Measurements from ENCODE around the gene BMP8A. TPM values are rescaled to one million over a fixed set of nuclear protein-coding genes. Genes with fewer than 3 reads are reported as not detected.
A peak's percentile ranks its signal among the peaks of the same experiment; 100 is the strongest.
"Not testable (repeated sequence)": the region's sequence is repeated elsewhere in the genome, so short reads cannot be mapped to it uniquely, and the experiment has no call there.

Gene BMP8A
- 0.30 TPM for total RNA-seq
- long read RNA-seq, result 0 reads

- intact Hi-C loops (cut with DNase I), result no loop called here
- ATAC-seq (ENCODE audit: poor library complexity), result peak; percentile 75
These were observed at the start of gene BMP8A for GRCh38 chr1:39491146-39491921. Gene BMP8A, plus strand, starts transcription at chr1:39491636. Its CDS starts 356 bp downstream, at chr1:39491992.

GRCh38 chr1:39441797-39442196 is 49.6 kb upstream of the BMP8A start:
- intact Hi-C loops (cut with DNase I), result no loop called here
- DNase-seq (no peak), ATAC-seq (ENCODE audit: poor library complexity) (no peak)

More at GRCh38 chr1:39491146-39491921, at the start of gene BMP8A:
- peak; percentile 65 for DNase-seq

- ATAC-seq (ENCODE audit: poor library complexity) (no peak), DNase-seq (no peak)
- intact Hi-C loops (cut with DNase I), result no loop called here
These were observed 45.9 kb upstream of the BMP8A start for GRCh38 chr1:39445573-39445972.

GRCh38 chr1:39446986-39447567 is 44.4 kb upstream of the BMP8A start:
- intact Hi-C loops (cut with DNase I), result no loop called here
- ATAC-seq (ENCODE audit: poor library complexity) (no peak), DNase-seq (no peak)

GRCh38 chr1:39450041-39450440 is 41.4 kb upstream of the BMP8A start:
- not testable (repeated sequence) for ATAC-seq (ENCODE audit: poor library complexity); DNase-seq
- intact Hi-C loops (cut with DNase I), result loop anchor here (10.0 kb wide), 1 partner anchor 155 kb away; no protein-coding TSS in a partner anchor

- no peak for DNase-seq
- intact Hi-C loops (cut with DNase I), result loop anchor here (10.0 kb wide), 1 partner anchor 156 kb away; no protein-coding TSS in a partner anchor
- ATAC-seq (ENCODE audit: poor library complexity), result no peak
These were observed 40.4 kb upstream of the BMP8A start for GRCh38 chr1:39450956-39451606.

DNA sequence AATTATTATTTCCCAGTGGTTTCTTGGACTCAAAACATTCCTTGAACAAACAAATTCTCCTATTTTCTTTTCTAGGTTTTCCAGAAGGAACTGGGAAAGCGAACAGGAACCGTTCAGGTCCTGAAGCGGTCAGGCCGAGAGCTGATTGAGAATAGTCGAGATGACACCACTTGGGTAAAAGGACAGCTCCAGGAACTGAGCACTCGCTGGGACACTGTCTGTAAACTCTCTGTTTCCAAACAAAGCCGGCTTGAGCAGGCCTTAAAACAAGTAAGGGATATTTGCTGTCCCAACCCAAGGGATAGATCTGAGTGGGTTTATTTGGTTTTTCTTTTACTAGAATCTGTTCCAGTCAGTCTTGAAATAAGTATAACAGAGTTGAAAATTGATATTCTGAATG is 39.4 kb upstream of the BMP8A start:
- DNase-seq, result no peak
- ATAC-seq (ENCODE audit: poor library complexity), result no peak
- intact Hi-C loops (cut with DNase I), result loop anchor here (10.0 kb wide), 1 partner anchor 157 kb away; no protein-coding TSS in a partner anchor

DNA sequence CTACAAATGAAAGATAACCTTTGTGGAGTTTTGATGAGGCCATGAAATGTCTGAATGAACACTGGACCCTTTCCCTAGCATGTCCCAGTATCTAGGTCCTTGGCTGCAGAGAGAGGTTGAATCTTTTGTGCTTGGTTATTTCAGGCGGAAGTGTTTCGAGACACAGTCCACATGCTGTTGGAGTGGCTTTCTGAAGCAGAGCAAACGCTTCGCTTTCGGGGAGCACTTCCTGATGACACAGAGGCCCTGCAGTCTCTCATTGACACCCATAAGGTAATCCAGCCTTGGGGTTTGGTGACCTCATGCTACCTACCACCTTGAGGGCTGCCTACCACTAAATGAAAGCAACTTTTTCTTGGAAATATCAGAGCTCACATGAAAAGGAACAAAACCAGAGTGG is 38.9 kb upstream of the BMP8A start:
- DNase-seq (no peak), ATAC-seq (ENCODE audit: poor library complexity) (no peak)
- intact Hi-C loops (cut with DNase I), result loop anchor here (10.0 kb wide), 1 partner anchor 158 kb away; no protein-coding TSS in a partner anchor

DNA sequence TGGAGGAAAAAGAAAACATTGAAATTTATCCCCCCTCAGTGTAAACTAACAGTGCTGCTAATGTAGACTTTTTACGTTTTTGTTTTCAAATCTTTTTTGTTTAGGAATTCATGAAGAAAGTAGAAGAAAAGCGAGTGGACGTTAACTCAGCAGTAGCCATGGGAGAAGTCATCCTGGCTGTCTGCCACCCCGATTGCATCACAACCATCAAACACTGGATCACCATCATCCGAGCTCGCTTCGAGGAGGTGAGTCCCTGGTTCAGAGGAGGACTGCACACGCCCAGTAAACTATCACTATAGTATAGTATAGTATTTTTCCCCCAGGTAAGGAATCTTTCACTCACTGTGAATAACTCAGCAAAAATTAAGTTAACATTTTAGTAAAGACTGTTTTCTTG is 37.8 kb upstream of the BMP8A start:
- intact Hi-C loops (cut with DNase I), result loop anchor here (10.0 kb wide), 1 partner anchor 159 kb away; no protein-coding TSS in a partner anchor
- ATAC-seq (ENCODE audit: poor library complexity) (peak; percentile 59), DNase-seq (peak; percentile 83)

DNA sequence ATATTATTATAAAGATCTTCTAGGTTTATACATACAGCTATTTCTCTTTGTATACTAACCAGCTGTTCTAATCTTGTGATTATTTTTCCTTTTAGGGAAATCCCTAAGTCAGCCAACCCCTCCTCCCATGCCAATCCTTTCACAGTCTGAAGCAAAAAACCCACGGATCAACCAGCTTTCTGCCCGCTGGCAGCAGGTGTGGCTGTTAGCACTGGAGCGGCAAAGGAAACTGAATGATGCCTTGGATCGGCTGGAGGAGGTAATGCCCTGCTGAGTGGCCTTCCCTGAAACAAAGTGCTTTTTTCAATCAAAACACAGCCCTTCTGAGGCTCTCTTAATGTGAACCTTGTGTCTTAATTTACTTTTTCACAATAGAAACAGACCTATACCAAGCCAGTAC is 32.4 kb upstream of the BMP8A start:
- no peak for DNase-seq
- no peak for ATAC-seq (ENCODE audit: poor library complexity)
- intact Hi-C loops (cut with DNase I), result loop anchor here (10.0 kb wide), 1 partner anchor 164 kb away; no protein-coding TSS in a partner anchor

DNA sequence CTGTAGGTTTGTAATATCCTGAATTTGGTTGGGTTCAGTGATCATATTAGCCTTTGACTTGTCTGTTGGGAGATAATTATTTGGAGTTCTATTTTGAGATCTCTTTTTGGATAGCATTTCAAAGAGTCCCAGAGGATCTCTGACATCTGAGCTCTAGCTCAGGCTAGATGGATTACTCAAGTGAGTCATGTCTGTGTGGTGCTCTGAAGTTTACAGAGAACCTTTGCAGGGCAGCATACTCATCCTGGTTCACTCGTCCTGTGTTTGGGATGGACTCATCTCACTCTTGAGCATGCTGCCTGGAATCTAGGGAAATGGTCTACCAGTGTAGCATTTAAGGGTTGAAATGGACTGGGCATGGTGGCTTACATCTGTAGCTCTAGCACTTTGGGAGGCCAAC is 29.4 kb upstream of the BMP8A start:
- ATAC-seq (ENCODE audit: poor library complexity) (no peak), DNase-seq (no peak)
- intact Hi-C loops (cut with DNase I), result no loop called here

DNA sequence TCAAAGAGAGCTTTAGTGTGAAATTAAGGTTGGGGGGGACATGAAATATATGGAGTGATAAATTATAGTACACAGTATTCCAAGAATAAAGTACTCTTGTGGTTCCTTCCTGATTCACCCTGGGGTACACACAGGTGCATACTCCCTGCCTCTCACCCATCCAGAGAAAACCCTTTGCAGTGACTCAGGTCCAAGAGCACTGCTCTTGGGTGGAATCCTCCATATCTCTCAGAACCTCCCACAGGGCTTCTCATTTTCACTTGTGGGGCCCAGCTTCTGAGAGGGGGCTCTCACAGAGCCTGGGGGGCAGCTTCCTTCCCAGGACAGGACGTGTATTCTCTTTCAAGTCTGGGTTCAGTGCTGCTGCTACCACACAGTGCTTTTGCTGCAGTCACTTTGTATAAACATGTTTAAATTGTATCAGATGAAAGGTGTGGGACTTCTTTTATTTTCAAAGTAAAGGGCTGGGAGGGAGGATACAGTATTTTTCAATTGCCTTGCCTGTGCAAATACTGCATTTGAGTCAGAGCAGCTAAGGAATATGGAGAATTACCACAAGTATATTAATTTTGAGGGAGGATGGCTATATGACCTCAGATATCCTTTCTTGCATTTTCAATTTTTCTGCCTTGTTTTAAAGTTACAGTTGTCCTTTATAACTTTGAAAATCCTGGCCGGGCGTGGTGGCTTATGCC is 24.9 kb upstream of the BMP8A start:
- ATAC-seq (ENCODE audit: poor library complexity), result peak; percentile 26
- intact Hi-C loops (cut with DNase I), result loop anchor here (5.0 kb wide), 1 partner anchor 71 kb away; no protein-coding TSS in a partner anchor
- no peak for DNase-seq

DNA sequence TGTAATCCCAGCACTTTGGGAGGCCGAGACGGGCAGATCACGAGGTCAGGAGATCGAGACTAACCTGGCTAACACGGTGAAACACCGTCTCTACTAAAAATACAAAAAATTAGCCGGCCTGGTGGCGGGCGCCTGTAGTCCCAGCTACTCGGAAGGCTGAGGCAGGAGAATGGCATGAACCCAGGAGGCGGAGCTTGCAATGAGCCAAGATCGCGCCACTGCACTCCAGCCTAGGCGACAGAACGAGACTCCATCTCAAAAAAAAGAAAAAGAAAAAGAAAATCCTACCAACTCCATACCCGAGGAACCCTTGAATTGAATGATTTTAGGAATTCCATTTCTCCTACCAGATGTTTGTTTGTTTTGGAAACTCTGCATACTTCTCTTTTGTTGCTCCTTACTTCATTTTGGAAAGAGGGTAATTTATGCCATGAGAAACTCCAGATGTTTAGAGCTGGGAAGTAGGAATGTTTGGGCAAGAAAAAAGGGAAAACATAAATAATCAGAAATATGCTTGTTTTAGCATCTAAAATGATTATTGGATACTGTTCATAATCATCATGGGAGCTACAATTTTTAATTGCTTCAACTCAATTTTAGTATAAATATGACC is 24.2 kb upstream of the BMP8A start:
- intact Hi-C loops (cut with DNase I), result loop anchor here (5.0 kb wide), 1 partner anchor 70 kb away; no protein-coding TSS in a partner anchor
- peak; percentile 49 for DNase-seq
- ATAC-seq (ENCODE audit: poor library complexity), result not testable (repeated sequence)

DNA sequence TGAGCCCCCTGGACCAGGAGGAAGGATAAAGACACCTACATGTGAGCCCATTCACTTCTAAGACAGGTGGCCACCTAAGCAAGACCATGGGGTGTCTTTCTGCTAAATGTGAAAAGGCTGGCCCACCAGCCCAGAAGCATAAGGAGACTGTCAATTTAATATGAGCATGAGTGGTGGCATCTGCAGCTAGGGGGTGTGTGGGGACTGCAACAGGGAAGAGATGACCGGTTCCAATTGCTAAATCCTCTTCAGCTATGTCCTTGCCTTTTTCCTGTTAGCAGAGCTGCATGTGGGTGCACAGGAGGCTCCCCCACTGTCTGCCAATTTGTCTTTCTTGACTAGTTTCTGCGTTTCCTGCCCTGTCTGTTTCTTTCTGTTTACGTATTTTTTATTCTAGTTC is 22.3 kb upstream of the BMP8A start:
- ATAC-seq (ENCODE audit: poor library complexity) (no peak), DNase-seq (no peak)
- intact Hi-C loops (cut with DNase I), result loop anchor here (5.0 kb wide), 1 partner anchor 68 kb away; no protein-coding TSS in a partner anchor

- intact Hi-C loops (cut with DNase I), result no loop called here
- ATAC-seq (ENCODE audit: poor library complexity) (no peak), DNase-seq (no peak)
These were observed 21.4 kb upstream of the BMP8A start for GRCh38 chr1:39470040-39470439.

- DNase-seq (no peak), ATAC-seq (ENCODE audit: poor library complexity) (no peak)
- intact Hi-C loops (cut with DNase I), result no loop called here
These were observed 18.6 kb upstream of the BMP8A start for GRCh38 chr1:39472826-39473225.

- DNase-seq (no peak), ATAC-seq (ENCODE audit: poor library complexity) (no peak)
- intact Hi-C loops (cut with DNase I), result no loop called here
These were observed 18.1 kb upstream of the BMP8A start for GRCh38 chr1:39473324-39473723.

DNA sequence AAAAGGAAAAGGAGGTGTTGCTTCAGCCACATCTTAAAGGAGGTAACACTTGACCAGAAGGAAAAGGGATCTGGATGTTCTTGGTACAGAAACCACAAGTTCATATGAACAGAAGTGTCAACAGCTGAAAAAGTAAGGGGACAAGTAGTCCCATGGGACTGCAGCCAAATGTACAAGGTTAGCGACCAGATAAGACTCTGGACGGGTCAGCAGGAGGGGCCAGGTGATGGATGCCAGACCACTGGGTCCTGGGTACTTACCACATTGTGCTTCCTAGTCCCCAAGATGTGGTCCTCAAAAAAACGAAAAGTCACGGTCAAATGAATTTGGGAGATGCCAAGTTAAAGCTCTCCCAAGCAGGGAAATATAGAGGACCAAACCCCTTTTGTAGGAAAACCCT is 16.6 kb upstream of the BMP8A start:
- ATAC-seq (ENCODE audit: poor library complexity), result peak; percentile 89
- DNase-seq, result no peak
- intact Hi-C loops (cut with DNase I), result no loop called here
